ENCODE data around the gene FANCG. TPM values are rescaled to one million over a fixed set of nuclear protein-coding genes. Genes with fewer than 3 reads are reported as not detected.

The FANCG gene
- total RNA-seq, 2 donors from 2014 or later, result 2.2 to 19.1 TPM

DNA sequence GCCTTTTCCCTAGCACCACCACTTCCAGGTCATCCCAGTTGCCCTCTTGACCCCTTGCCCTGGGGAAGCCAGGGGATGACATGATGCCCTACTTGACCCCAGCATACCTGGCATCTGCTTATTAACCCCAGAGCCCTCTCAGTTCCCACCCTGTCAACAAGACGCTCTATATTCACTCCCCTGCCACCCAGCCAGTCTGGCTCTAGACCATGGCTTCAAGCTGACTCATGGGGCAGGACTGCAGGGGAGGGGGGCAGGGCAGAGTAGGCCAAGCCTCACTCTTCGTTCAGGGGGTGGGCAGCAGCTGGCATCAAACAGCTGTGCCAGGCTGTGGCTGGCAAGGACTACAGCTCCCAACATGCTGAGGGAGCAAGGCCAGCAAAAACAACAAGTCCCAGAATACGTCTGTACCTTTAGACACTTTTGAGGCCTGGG is 30.6 kb upstream of the FANCG start:
- peak; percentile 14 for ATAC-seq (ENCODE audit: insufficient number of reproducible peaks, low FRiP score, low read depth)
- peak; percentile 58 for DNase-seq (ENCODE audit: low spot score)
- H3K4me1 ChIP-seq (ENCODE audit: control insufficient read depth in 1 of 2, low read depth in 2 of 2), result peaks cover 39 to 59% of the 10 kb centered on the region in 2 donors
- no peaks in the 10 kb centered on the region for H3K27me3 ChIP-seq (replicated peaks; ENCODE audit: insufficient read depth)
- H3K36me3 ChIP-seq, result peaks cover 32% of the 10 kb centered on the region
- H3K4me3 ChIP-seq, result peak overlapping the region; percentile 96
- TF ChIP-seq, protein P1, sequence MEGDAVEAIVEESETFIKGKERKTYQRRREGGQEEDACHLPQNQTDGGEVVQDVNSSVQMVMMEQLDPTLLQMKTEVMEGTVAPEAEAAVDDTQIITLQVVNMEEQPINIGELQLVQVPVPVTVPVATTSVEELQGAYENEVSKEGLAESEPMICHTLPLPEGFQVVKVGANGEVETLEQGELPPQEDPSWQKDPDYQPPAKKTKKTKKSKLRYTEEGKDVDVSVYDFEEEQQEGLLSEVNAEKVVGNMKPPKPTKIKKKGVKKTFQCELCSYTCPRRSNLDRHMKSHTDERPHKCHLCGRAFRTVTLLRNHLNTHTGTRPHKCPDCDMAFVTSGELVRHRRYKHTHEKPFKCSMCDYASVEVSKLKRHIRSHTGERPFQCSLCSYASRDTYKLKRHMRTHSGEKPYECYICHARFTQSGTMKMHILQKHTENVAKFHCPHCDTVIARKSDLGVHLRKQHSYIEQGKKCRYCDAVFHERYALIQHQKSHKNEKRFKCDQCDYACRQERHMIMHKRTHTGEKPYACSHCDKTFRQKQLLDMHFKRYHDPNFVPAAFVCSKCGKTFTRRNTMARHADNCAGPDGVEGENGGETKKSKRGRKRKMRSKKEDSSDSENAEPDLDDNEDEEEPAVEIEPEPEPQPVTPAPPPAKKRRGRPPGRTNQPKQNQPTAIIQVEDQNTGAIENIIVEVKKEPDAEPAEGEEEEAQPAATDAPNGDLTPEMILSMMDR (IDR thresholded peaks at IDR 0.05), result no peak
- no peaks in the 10 kb centered on the region for H3K9me3 ChIP-seq
- peak overlapping the region; percentile 98 to 99 for H3K27ac ChIP-seq

DNA sequence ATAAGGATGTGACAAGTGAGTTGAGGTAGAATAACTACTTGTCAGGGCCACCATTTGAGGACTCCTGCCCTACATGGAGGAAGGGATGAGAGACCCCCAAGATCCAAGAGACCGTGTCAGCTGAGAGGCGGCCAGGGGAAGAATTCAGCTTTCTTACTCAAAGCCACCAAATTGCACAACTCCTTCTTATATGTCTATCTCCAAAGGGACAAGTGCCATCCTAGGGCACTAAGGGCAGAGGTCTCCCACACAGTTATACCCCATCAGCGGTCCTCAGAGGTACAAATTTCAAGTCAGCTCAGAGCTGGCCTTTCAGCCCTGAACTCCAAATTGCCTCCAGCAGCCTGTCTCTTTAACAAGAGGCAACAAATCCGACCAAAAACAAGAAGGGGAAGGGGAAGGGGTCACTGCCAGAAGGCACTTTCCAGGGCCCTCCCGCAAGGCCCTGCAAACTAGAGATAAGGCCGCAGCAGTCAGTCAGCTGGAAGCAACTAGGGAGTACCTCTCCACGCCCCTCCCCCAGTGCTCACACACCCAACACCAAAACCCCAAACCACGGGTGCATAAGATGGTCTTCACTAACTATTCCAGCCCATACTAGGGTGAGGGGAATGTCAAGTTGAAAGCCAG is 29.3 kb upstream of the FANCG start:
- Histone ChIP-seq H3K4me3 (no peak overlapping the region), H3K9me3 (no peaks in the 10 kb centered on the region), H3K4me1 (ENCODE audit: control insufficient read depth in 1 of 2, low read depth in 2 of 2) (peaks cover 32 to 46% of the 10 kb centered on the region in 2 donors), H3K36me3 (peaks cover 37% of the 10 kb centered on the region), H3K27ac (peak overlapping the region; percentile 98 to 99), H3K27me3 (replicated peaks; ENCODE audit: insufficient read depth) (no peaks in the 10 kb centered on the region)
- no peak for DNase-seq (ENCODE audit: low spot score)
- TF ChIP-seq, protein P1 (IDR thresholded peaks at IDR 0.05), result no peak
- ATAC-seq (ENCODE audit: insufficient number of reproducible peaks, low FRiP score, low read depth), result no peak

DNA sequence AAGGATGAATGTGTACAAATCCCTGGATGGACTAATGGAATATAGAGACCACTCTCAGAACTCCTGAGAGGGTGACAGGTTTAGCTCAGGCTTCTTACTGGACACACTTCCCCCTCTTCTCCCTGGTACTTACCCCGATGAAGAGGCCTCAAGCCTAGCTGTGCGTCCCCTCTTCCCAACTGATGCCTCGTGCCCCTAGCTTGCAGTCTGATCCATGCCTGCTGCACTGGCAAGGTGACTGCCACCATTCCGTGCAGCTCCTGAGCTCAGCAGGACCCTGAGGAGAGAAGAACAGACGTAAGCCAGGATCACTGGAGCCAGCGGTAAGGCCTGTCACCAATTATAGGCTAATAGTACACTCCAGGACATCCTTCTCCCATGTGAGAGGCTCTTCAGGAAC is 28.7 kb upstream of the FANCG start:
- DNase-seq (ENCODE audit: low spot score) (no peak), ATAC-seq (ENCODE audit: insufficient number of reproducible peaks, low FRiP score, low read depth) (no peak)
- H3K36me3 ChIP-seq, result peaks cover 37% of the 10 kb centered on the region
- no peak overlapping the region for H3K4me3 ChIP-seq
- H3K9me3 ChIP-seq, result no peaks in the 10 kb centered on the region
- H3K4me1 ChIP-seq (ENCODE audit: control insufficient read depth in 1 of 2, low read depth in 2 of 2), result peaks cover 30 to 47% of the 10 kb centered on the region in 2 donors
- TF ChIP-seq, protein P1 (IDR thresholded peaks at IDR 0.05), result no peak
- no peaks in the 10 kb centered on the region for H3K27me3 ChIP-seq (replicated peaks; ENCODE audit: insufficient read depth)
- no peak overlapping the region for H3K27ac ChIP-seq

DNA sequence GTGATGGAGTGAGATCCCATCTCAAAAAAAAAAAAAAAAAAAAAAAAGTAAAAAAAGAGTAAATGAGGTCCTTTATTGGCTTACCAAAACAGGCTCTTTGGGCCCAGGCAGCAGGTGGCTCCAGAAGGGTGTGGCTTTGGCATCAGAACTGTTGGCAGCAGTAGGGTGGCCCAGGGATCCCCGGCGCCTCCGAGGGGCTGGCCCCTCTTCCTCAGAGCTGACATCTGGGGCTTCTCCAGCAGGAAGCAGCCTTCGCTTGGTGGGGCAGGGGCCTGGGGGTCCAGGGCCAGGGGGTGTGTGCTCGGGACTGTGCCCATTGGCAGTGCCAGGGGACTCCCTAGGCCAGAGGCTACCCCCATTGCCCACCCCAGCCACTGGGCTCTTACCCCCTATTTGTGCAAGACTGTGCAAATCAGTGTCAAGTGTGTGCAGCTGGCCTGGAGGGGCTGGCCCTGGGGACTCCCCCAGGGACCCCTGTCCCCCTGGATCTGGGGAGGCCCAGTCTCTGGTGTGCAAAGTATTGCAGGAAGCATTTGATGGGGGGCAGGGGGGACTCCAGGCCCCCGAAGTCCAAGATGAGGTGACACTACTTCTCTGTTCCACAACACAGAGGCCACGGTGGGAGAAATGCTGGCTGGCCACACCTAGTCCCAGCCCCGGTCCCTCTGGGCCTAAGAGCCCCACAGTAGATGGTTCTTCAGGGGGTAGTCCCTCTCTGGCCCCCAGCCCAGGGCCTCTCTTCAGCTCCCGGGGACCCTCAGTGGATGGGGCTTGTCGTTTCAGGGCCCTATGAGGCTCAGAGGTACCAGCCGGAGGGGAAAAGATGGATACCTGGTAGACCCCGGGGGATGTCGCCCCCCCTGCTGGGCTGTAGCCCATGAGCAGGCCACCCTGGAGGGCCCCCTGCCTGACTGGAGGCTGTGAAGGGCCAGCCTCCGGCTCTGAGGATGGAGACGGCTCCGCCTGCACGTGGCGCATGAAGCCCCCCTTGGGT is 27.9 kb upstream of the FANCG start:
- TF ChIP-seq, protein P1 (IDR thresholded peaks at IDR 0.05), result no peak
- Histone ChIP-seq H3K27me3 (replicated peaks; ENCODE audit: insufficient read depth) (no peaks in the 10 kb centered on the region), H3K9me3 (no peaks in the 10 kb centered on the region), H3K4me1 (ENCODE audit: control insufficient read depth in 1 of 2, low read depth in 2 of 2) (peaks cover 25 to 41% of the 10 kb centered on the region in 2 donors), H3K36me3 (peaks cover 37% of the 10 kb centered on the region), H3K27ac (no peak overlapping the region), H3K4me3 (no peak overlapping the region)
- ATAC-seq (ENCODE audit: insufficient number of reproducible peaks, low FRiP score, low read depth) (no peak), DNase-seq (ENCODE audit: low spot score) (no peak)

DNA sequence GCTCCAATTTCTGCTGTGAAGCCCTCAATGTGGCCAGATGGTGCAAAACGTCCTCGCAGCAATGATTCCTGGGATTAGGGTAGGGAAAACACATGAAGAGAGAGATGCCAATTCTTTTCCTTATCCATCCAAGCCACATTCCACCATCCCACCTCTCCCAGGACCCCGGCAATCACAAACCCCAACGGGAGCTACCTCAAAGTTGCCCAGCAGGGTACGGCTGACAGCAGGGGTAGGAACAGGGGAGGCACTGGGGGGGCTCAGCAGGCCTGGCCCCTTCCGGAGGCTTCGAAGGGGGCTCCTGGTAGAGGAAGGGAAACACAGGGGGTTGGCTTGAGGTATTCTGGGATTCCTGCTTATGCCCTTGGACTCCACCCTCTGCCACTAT is 26.6 kb upstream of the FANCG start:
- peaks cover 39% of the 10 kb centered on the region for H3K36me3 ChIP-seq
- no peaks in the 10 kb centered on the region for H3K27me3 ChIP-seq (replicated peaks; ENCODE audit: insufficient read depth)
- H3K27ac ChIP-seq, result no peak overlapping the region
- no peak for DNase-seq (ENCODE audit: low spot score)
- TF ChIP-seq, protein P1 (IDR thresholded peaks at IDR 0.05), result no peak
- H3K4me3 ChIP-seq, result no peak overlapping the region
- H3K4me1 ChIP-seq (ENCODE audit: control insufficient read depth in 1 of 2, low read depth in 2 of 2), result peaks cover 24 to 42% of the 10 kb centered on the region in 2 donors
- no peak for ATAC-seq (ENCODE audit: insufficient number of reproducible peaks, low FRiP score, low read depth)
- H3K9me3 ChIP-seq, result no peaks in the 10 kb centered on the region
